Kidney (tissue), 14 donors: ENCODE data around the gene EVA1A. TPM values are rescaled to one million over a fixed set of nuclear protein-coding genes. Genes with fewer than 3 reads are reported as not detected.
A peak's percentile ranks its signal among the peaks of the same experiment; 100 is the strongest.

Experiments
- DNase-seq, 5 donors: peaks; one replicate each; pipeline ENCODE4 v3.0.0-alpha.2; 2013 to 2020
- FAIRE-seq: peaks from 2 replicates; lab custom pipeline; 2012; peaks lifted over from hg19 to GRCh38; lab: Jason Lieb, UNC
- H3K27ac ChIP-seq, 2 donors: one replicate each; pipeline ENCODE4 v1.7.0; 2013; ENCODE audit warnings: low read depth in 2 of 2, low read length in 2 of 2, inconsistent platforms in 1 of 2
- H3K27me3 ChIP-seq: one replicate; pipeline ENCODE4 v1.7.1; 2013; ENCODE audit warnings: low read length, inconsistent platforms; ENCODE audit not compliant: control insufficient read depth, insufficient read depth
- H3K36me3 ChIP-seq, 3 donors: one replicate each; pipeline versions ENCODE4 v1.7.0 to v1.7.1; 2013; ENCODE audit warnings: low read length in 3 of 3, control low read depth in 1 of 3, inconsistent platforms in 1 of 3; ENCODE audit not compliant: insufficient read depth in 3 of 3, control insufficient read depth in 2 of 3
- H3K4me1 ChIP-seq, 3 donors: one replicate each; pipeline versions ENCODE4 v1.7.0 to v1.7.1; 2013; ENCODE audit warnings: low read length in 3 of 3, inconsistent platforms in 1 of 3, low read depth in 1 of 3; ENCODE audit not compliant: control insufficient read depth in 2 of 3, insufficient read depth in 2 of 3
- H3K4me3 ChIP-seq, 3 donors: one replicate each; pipeline versions ENCODE4 v1.7.0 to v1.8.1; 2013; ENCODE audit warnings: low read length in 3 of 3, control low read depth in 1 of 3, inconsistent platforms in 1 of 3
- H3K9ac ChIP-seq, 3 donors: one replicate each; pipeline versions ENCODE4 v1.7.0 to v1.7.1; 2013; ENCODE audit warnings: low read length in 3 of 3, control low read depth in 1 of 3, inconsistent platforms in 1 of 3
- H3K9me3 ChIP-seq, 3 donors: one replicate each; pipeline versions ENCODE4 v1.7.0 to v1.7.1; 2013; ENCODE audit warnings: low read length in 3 of 3, control low read depth in 1 of 3, inconsistent platforms in 1 of 3; ENCODE audit not compliant: control insufficient read depth in 2 of 3, insufficient read depth in 1 of 3
- intact Hi-C: fragments of 100-400 bp; cut with DNase I; formaldehyde crosslinking; loops from one replicate; pipeline ENCODE4 v1.11.1; 2022
- polyA plus RNA-seq: library from polyadenylated mRNA; stranded (reverse); fragments of 350-450 nt; fragmentation: Illumina TruSeq; extraction: RNeasy Lipid Tissue Mini Kit (QIAGEN cat#74804); gene quantifications from one replicate; pipeline ENCODE4 v1.2.3, GENCODE V29; 2014; ENCODE audit warnings: low read depth, low replicate concordance; ENCODE audit not compliant: insufficient read depth
- total RNA-seq: library from RNA; stranded (reverse); fragmentation: NEBNext Ultra II Directional; extraction: Animal tissue kit (Norgen Biotek cat#: 25700); gene quantifications from one replicate; pipeline ENCODE4 v1.2.1, GENCODE V29; 2021
- TF ChIP-seq, protein P1 (sequence below): IDR thresholded peaks from 3 replicates; pipeline ENCODE4 v1.5.1; 2012; ENCODE audit warnings: mild to moderate bottlenecking, moderate library complexity, borderline replicate concordance; ENCODE audit not compliant: insufficient read depth; ENCODE audit errors: extremely low read depth
- donor health status: control.
- donor health status: control.
- donor health status: control.
- donor health status: control.
- donor health status: control.
- donor health status: DM: yes; HTN: yes; CAD: no.
- donor health status: Normal renal cell carcinoma (clear cell type).

EVA1A gene
- total and polyA plus RNA-seq, 2 donors from 2014 or later = 28.1 to 32.4 TPM

DNA sequence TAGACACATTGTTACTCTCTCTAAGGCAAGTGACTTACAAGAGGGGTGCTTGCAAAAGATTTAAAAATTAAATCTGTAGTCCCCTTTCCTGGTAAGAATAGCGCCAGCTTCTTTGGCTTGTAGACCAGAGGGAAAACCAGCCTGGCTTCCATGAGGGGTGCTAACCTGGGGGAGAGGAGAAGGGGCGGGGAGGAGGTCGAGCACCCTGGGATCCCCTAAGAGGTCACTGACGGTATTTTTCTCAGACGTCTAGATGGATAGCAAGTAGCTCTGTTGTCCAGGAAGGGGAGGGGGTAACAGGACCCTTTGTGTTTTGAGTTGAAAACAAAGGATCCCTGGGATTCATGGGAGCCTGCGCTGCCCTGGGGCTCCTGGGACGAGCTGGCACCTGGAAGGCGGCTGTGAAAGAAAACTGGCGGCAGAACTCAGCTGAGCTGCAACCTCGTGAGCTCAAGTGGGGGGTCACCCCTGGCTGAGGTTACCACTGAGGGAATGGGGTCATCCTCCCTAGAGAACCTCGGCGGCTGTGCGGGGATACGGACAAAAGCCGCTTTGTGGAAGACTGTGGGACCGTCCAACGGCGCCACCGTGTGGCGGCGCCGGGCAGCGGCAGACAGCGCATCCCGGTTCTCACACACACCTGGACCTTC, 48.1 kb upstream of the EVA1A start:
- peak overlapping the region; percentile 91 to 96 for H3K27ac ChIP-seq

DNA sequence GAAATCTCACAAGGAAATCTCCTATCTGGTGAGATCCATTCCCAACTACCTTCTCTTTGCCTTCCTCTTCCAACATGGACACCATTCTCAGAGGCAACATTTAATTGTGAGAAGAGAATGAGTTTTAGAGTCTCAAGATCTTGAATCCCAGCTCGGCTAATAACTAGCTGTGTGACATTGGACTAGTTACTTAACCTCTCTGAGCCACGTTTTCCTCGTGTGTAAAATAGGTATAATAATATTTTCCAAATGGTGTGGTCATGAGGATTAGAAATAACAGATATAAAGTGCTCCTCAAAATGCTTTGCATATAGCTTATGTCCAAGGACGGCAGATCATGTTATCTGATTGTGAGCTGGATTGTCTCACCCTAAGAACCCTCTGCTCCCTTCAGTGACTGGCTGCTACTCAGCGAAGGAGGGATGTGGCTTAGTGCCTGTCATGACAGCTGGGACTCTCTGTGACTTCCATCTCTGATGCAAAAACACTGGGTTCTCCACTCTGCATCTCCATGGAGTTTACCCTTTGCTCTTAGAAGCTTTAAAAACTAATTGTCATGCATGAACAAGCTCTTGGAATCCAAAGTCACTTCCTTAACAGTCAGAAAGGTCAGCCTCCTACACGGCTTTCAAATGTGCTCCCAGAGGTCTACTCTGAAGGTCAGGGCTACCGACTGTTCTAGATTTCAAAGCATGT, 47.4 kb upstream of the EVA1A start:
- H3K4me1 ChIP-seq = peaks cover 8 to 56% (median 32%) of the 10 kb centered on the region in 3 donors
- no peaks in the 10 kb centered on the region for H3K9me3 ChIP-seq
- intact Hi-C loops = no loop called here
- H3K27me3 ChIP-seq = no peaks in the 10 kb centered on the region
- DNase-seq (peak in 4 of 5 donors; percentile 58 to 94 (median 78)), FAIRE-seq (peak; percentile 73)
- peak overlapping the region in 2 of 3 donors; percentile 28 to 53 for H3K4me3 ChIP-seq
- H3K9ac ChIP-seq = peak overlapping the region in 1 of 3 donors; percentile 79
- no peaks in the 10 kb centered on the region for H3K36me3 ChIP-seq
- TF ChIP-seq, protein P1, sequence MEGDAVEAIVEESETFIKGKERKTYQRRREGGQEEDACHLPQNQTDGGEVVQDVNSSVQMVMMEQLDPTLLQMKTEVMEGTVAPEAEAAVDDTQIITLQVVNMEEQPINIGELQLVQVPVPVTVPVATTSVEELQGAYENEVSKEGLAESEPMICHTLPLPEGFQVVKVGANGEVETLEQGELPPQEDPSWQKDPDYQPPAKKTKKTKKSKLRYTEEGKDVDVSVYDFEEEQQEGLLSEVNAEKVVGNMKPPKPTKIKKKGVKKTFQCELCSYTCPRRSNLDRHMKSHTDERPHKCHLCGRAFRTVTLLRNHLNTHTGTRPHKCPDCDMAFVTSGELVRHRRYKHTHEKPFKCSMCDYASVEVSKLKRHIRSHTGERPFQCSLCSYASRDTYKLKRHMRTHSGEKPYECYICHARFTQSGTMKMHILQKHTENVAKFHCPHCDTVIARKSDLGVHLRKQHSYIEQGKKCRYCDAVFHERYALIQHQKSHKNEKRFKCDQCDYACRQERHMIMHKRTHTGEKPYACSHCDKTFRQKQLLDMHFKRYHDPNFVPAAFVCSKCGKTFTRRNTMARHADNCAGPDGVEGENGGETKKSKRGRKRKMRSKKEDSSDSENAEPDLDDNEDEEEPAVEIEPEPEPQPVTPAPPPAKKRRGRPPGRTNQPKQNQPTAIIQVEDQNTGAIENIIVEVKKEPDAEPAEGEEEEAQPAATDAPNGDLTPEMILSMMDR = no peak
- peak overlapping the region; percentile 91 to 96 for H3K27ac ChIP-seq

More for the DNA sequence above, 48.1 kb upstream of the EVA1A start:
- no peaks in the 10 kb centered on the region for H3K9me3 ChIP-seq
- TF ChIP-seq, protein P1 = peak; percentile 91
- no peaks in the 10 kb centered on the region for H3K36me3 ChIP-seq
- H3K4me3 ChIP-seq = peak overlapping the region in 2 of 3 donors; percentile 36 to 53
- peak overlapping the region in 2 of 3 donors; percentile 22 to 79 for H3K9ac ChIP-seq
- intact Hi-C loops = no loop called here
- no peaks in the 10 kb centered on the region for H3K27me3 ChIP-seq
- peaks cover 8 to 49% (median 32%) of the 10 kb centered on the region in 3 donors for H3K4me1 ChIP-seq
- peak; percentile 82 to 87 (median 86) for DNase-seq
- no peak for FAIRE-seq

DNA sequence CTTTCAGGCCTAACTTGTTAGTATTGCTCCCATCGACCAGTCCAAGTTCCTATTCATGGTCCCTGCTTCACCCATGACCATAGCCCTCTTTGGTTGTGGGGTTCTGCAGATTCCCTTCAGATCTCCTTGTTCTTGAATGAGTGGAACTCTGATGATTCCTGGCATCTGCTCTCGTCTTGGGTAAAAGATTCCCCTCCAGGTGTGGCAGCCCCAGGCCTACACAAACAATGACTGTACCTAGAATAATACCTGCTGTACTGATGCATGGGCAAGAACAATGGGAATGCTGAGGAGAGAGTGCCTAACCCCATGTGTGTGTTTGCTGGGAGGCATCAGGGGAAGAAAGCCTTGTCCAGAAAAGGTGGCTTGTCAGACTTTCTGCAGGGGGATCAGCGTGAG, 46.7 kb upstream of the EVA1A start:
- peaks cover 8 to 61% (median 34%) of the 10 kb centered on the region in 3 donors for H3K4me1 ChIP-seq
- FAIRE-seq = no peak
- no peak overlapping the region for H3K4me3 ChIP-seq
- H3K9ac ChIP-seq = peak overlapping the region in 1 of 3 donors; percentile 17
- no peaks in the 10 kb centered on the region for H3K36me3 ChIP-seq
- intact Hi-C loops = no loop called here
- H3K27me3 ChIP-seq = no peaks in the 10 kb centered on the region
- H3K9me3 ChIP-seq = no peaks in the 10 kb centered on the region
- TF ChIP-seq, protein P1 = no peak
- DNase-seq = no peak
- peak overlapping the region; percentile 91 to 96 for H3K27ac ChIP-seq
